ENCODE data around the gene FADS3.

FADS3 gene

GRCh38 chr11:61891331-61892084 is at the start of gene FADS3:
Gene FADS3, minus strand, starts transcription at chr11:61891545. Its CDS starts 164 bp downstream, at chr11:61891381.
- DNase-seq (ENCODE audit: extremely low read depth in 1 of 2, low read depth in 1 of 2), result peak; percentile 17 to 36

DNA sequence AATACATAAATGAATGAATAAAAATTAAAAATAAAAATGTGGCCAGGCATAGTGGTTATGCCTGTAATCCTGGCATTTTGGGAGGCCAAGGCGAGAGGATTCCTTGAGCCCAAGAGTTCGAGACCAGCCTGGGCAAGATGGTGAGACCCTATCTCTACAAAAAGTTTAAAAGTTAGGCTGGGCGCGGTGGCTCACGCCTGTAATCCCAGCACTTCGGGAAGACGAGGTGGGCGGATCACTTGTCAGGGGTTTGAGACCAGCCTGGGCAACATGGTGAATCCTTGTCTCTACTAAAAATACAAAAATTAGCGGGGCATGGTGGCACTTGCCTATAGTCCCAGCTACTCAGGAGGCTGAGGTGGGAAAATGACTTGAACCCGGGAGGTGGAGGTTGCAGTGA is 49.1 kb upstream of the FADS3 start:
- DNase-seq (ENCODE audit: extremely low read depth in 1 of 2, low read depth in 1 of 2), result no peak

GRCh38 chr11:61935861-61936260 is 44.5 kb upstream of the FADS3 start:
- no peak for DNase-seq (ENCODE audit: extremely low read depth in 1 of 2, low read depth in 1 of 2)

DNA sequence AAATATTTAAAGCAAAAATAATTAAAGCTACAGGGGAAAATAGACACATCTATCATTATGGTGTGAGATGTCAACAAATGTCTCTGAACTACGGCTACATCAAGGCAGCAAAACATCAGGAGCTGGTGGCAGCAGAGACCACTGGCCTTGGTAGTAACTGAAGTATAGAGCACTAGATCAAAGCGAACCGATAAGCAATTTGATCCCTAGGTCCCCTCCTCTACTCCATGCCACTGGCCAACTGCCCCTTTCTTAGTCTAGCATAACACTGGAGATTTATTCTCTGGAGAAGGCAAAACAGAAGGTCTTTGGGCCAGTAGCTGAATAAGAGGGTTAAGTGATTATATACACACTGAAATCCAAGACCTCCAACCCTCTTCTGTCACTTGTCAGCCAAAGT is 39.6 kb upstream of the FADS3 start:
- no peak for DNase-seq (ENCODE audit: extremely low read depth in 1 of 2, low read depth in 1 of 2)

DNA sequence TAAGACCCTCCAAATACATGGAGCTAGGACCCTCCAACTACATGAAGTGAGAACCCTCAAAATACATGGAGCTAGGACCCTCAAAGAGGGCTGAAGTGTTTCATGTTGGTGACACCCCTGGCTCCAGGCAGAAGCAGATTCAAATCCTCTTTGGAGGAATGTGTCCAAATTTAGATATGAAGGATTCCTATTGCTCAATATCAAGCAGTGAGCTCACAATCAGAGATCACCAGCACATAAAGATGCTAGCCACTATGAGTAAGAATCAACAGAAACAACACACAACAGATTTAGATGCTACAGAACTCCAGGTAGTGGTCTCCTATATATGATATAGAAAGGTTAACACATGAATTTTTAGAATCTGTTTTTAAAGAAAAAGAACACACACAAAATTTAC is 37.3 kb upstream of the FADS3 start:
- no peak for DNase-seq (ENCODE audit: extremely low read depth in 1 of 2, low read depth in 1 of 2)

DNA sequence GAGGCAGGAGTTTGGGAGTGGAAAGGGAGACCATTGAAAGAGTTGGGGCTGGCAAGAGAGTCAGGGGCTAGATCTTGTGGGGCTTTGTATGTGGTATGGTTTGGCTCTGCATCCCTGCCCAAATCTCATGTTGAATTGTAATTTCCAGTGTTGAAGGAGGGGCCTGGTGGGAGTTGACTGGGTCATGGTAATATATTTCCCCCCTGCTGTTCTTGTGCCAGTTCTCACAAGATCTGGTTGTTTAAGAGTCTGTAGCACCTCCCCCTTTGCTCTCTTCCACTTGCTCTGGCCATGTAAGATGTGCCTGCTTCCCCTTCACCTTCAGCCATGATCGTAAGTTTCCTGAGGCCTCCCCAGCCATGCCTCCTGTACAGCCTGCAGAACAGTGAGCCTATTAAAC is 36.2 kb upstream of the FADS3 start:
- DNase-seq (ENCODE audit: extremely low read depth in 1 of 2, low read depth in 1 of 2), result no peak

GRCh38 chr11:61926235-61926634 is 34.9 kb upstream of the FADS3 start:
- no peak for DNase-seq (ENCODE audit: extremely low read depth in 1 of 2, low read depth in 1 of 2)

- DNase-seq (ENCODE audit: extremely low read depth in 1 of 2, low read depth in 1 of 2), result no peak
These were observed 34.4 kb upstream of the FADS3 start for GRCh38 chr11:61925736-61926135.

DNA sequence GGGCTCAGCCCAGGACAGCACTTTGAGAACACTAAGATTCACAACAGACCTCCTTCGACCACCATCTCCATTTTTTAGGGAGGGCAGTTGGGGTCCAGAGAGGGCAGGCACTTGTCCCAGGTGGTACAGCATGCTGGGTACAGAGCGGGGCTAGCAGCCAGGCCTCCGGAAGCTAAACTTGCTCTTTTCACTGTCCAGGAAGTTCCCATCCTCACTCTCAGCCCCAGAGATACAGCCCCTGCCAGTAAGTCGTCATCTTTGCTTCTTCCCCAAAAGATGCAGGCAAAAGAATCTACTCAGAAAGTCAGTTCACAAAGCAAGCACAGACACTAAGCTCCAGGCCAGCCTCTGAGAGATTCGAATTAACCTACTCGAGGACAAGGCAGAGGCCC is 32.7 kb upstream of the FADS3 start:
- no peak for DNase-seq (ENCODE audit: extremely low read depth in 1 of 2, low read depth in 1 of 2)

- no peak for DNase-seq (ENCODE audit: extremely low read depth in 1 of 2, low read depth in 1 of 2)
These were observed 32.1 kb upstream of the FADS3 start for GRCh38 chr11:61923166-61924063.

DNA sequence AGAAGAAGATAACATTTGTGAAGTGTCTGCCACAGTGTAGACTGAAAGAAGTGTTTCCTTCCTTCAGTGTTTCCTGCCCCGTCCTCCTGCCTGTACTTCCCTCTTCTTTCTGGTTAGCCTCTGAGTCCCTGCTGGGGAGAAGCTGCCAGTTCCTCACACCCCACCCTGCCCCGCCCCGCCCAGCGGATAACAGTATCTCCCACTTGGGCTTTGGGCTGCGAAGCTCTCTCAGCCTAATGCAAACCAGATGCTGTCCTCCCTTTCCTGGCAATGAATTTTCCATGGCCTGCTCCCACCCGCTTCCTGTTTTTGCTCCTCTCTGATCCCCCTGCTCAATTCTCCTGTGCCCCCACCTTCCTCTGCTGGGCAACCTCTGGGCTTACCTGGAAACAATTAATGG is 31.2 kb upstream of the FADS3 start:
- no peak for DNase-seq (ENCODE audit: extremely low read depth in 1 of 2, low read depth in 1 of 2)

DNA sequence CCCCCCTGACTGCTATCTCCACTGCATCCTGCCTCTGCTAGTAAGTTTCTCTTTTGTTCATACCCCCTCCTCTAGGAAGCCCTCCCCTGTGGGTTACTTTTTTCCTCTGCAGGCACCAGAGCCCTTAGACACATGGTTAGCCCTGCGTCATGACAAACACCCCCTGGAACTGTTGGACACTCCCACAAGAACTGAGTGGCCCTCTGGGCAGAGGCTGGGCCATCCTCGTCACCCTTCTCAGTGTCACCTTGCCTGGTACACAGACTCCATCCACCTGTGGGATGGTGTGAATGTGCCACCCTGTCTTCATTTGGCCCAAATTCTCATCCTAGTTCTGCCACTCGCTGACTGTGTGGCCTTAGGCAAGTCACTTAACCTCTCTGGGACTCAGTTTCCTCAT is 30.1 kb upstream of the FADS3 start:
- DNase-seq (ENCODE audit: extremely low read depth in 1 of 2, low read depth in 1 of 2), result no peak

DNA sequence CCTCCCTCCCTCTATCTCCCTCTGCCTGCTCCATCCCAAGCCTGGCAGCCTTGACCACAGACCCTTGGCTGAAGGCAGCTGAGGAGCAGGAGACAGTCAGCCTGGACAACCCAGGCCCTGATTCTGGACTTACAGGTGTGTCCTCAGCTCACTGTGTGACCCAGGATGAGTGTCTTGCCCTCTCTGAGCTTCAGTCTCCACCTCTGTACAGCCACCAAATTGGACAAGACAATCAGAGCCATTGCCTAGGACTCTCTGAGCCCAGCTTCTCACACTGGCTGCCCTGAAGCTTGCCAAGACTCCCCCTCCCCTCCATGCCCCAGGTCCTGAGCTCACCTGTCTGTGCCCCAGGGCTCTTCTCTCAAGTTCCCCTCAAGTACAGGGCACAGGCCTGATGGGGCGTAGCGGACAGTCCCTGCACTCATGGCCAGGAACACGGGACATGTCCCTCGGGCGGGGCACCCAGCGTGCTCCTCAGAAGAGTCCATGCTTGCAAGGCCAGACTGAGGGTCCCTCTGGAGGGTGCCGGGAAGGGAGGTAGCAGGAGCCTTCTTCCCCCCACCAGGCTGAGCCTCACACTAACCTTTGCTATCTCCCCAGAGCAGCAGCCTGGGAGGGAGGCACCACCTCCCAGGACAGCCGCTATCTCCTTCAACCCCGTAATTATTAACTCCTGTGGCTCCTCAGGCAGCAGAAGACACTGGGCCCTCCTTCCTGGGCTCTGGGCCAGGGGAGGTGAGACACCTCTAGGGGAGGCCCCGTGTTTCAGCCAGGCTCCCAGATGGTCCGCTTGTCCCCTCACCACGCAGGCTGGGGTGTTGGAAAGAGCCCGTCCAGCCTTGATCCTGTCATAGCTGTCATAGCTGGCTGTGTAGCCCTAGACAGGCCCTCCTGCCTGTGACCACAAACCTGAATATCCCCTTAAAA is 28.6 kb upstream of the FADS3 start:
- DNase-seq (ENCODE audit: extremely low read depth in 1 of 2, low read depth in 1 of 2), result no peak

- no peak for DNase-seq (ENCODE audit: extremely low read depth in 1 of 2, low read depth in 1 of 2)
These were observed 27.8 kb upstream of the FADS3 start for GRCh38 chr11:61918938-61919704.

- DNase-seq (ENCODE audit: extremely low read depth in 1 of 2, low read depth in 1 of 2), result no peak
These were observed 27.0 kb upstream of the FADS3 start for GRCh38 chr11:61918251-61918937.

DNA sequence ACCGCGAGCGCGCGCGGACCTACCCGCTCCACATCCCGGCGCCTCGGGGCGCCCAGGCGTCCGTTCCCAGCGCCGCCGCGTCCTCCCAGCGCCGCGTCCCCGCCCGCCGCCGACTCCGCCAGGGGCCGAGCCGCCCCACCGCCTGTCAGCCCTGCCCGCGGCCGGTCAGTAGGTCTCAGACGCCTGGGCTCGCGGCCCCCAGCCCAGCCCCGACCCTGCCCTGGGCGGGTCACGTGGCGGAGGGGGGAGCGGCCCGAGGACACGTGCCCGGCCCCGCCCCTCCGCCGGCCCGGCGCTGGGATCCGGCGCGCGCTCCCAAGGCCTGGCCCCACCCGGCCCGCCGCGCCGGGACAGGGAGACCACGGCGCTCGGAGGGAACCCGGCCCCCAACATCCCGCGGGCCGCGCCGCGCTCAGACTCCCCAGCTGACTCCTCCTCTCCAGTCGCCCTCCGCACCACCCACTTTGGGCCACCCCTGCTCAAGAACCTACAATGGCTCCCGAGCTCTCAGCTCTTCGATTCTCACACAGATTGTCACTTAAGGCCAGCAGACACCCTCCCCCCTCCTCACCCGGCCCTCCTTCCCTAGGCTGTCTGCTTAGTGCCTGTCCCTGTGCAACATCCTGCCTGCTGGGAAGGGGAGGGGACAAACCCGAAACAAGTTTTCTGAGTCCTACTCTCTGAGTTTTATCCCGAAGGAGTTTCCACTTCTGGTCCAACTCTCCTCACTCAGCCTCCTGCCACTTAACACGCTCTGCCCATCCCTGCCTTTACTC is 26.2 kb upstream of the FADS3 start, which contains the start of gene RAB3IL1:
RAB3IL1 (minus strand) TSS at position 233 of the 776 bp plus-strand sequence; CDS start at position 34, 199 bp downstream.
- no peak for DNase-seq (ENCODE audit: extremely low read depth in 1 of 2, low read depth in 1 of 2)

GRCh38 chr11:61916737-61917333 is 25.5 kb upstream of the FADS3 start:
- DNase-seq (ENCODE audit: extremely low read depth in 1 of 2, low read depth in 1 of 2), result no peak

DNA sequence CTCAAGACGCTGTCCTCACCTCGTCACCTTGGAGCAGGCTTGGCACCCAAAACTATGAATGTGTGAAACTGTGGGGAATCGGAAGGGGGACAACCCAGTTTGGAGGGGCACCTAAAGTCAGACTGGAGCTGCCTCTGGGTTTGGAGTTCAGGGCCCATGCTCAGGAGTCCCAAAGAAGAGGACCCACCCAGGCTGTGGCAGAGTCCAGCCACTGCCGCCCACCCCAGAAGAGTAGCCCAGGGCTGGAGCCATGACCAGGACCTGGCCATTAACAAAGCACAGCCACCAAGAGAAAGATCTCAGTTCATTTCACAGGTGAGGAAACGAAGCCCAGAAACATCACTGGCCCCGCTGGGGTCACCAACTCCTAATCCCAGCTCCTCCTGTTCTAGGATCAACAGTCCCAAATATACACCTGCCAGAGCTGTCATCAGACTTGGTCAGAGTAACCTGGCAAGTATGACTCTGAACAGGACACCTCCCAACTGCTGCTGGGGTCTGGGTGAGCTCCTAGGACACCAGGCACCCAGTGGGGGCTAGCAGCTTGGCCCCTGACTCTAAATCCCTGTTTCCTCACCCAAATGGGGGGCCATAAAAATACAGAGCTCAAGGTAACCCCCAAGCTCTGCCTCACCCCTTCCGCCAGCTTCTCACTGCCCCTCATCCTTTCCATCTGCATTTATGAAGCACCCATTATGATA is 23.3 kb upstream of the FADS3 start:
- DNase-seq (ENCODE audit: extremely low read depth in 1 of 2, low read depth in 1 of 2), result no peak

All from activated CD8-positive, alpha-beta memory T cell treated with anti-CD3 and anti-CD28 coated beads for 1 hour (primary cell).